ENCODE data around the gene DNAJC27.

Gene DNAJC27

DNA sequence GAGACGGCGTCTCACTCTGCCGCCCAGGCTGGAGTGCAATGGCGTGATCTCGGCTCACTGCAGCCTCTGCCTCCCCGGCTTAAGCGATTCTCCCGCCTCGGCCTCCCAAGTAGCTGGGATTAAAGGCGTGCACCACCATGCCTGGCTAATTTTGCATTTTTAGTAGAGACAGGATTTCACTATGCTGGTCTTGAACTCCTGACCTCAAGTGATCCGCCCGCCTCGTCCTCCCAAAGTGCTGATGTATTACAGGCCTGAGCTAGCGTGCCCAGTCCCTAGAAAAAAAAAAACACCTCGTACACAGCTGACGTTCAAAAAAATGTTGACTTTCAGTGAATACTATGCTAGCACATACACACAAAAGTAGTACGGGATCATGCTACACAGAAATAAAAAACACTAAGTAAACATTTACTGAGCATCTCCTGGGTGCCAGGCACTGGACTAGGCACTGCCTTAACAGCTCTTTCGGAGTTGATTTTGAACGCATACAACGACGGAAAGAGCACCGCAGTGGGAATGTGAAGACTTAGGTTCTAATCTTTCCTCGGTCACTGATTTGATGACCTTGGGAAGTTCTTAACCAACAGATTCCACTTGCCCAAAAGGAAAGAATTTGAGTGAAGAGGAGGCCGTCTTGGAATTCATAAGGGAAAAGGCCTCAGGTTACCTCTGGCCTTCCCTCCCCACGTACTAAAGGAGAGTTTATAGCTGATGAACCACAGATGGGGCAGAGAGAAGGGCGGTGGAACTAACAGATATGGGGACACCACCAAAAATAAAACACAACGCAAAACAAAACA is 1.1 kb downstream of the DNAJC27 start:
- H3K4me3 ChIP-seq (ENCODE audit: low read depth, low read length): peak overlapping the region; percentile 79
- TF ChIP-seq, protein P1, sequence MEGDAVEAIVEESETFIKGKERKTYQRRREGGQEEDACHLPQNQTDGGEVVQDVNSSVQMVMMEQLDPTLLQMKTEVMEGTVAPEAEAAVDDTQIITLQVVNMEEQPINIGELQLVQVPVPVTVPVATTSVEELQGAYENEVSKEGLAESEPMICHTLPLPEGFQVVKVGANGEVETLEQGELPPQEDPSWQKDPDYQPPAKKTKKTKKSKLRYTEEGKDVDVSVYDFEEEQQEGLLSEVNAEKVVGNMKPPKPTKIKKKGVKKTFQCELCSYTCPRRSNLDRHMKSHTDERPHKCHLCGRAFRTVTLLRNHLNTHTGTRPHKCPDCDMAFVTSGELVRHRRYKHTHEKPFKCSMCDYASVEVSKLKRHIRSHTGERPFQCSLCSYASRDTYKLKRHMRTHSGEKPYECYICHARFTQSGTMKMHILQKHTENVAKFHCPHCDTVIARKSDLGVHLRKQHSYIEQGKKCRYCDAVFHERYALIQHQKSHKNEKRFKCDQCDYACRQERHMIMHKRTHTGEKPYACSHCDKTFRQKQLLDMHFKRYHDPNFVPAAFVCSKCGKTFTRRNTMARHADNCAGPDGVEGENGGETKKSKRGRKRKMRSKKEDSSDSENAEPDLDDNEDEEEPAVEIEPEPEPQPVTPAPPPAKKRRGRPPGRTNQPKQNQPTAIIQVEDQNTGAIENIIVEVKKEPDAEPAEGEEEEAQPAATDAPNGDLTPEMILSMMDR (IDR thresholded peaks at IDR 0.05; ENCODE audit: borderline replicate concordance, insufficient read depth, low read depth, low read length): no peak

GRCh38 chr2:24969784-24970183 is 2.0 kb downstream of the DNAJC27 start:
- TF ChIP-seq, protein P1 (IDR thresholded peaks at IDR 0.05; ENCODE audit: borderline replicate concordance, insufficient read depth, low read depth, low read length): no peak
- no peak overlapping the region for H3K4me3 ChIP-seq (ENCODE audit: low read depth, low read length)

- TF ChIP-seq, protein P1 (IDR thresholded peaks at IDR 0.05; ENCODE audit: borderline replicate concordance, insufficient read depth, low read depth, low read length): no peak
- no peak overlapping the region for H3K4me3 ChIP-seq (ENCODE audit: low read depth, low read length)
Observed at GRCh38 chr2:24961903-24962302, 9.9 kb downstream of the DNAJC27 start.

- H3K4me3 ChIP-seq (ENCODE audit: low read depth, low read length): no peak overlapping the region
- TF ChIP-seq, protein P1 (IDR thresholded peaks at IDR 0.05; ENCODE audit: borderline replicate concordance, insufficient read depth, low read depth, low read length): no peak
Observed at GRCh38 chr2:24959761-24960160, 12.0 kb downstream of the DNAJC27 start.

DNA sequence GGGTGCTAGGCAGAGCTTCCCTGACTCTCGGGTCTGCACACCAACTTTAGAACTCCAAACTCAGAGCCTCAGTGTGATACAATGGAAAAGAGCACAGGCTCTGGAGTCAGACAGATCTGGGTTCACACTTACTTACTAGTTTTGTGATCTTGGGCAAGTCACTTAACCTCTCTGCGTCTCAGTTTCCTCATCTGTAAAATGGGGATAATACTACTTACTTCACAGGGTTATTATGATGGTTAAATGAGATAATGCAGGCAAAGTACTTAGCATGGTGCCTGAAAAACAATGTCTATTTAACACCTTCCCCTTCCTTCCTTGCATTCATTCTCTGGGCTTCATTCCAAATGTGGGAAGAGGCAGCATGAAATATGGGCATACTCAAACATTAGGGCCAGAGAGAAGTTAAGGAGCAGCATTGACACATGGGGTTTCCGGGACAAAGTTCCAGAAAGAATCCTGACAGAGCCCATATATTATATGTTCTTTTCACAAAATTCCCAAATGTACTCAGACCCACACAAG is 13.3 kb downstream of the DNAJC27 start:
- no peak overlapping the region for H3K4me3 ChIP-seq (ENCODE audit: low read depth, low read length)
- TF ChIP-seq, protein P1 (IDR thresholded peaks at IDR 0.05; ENCODE audit: borderline replicate concordance, insufficient read depth, low read depth, low read length): no peak

DNA sequence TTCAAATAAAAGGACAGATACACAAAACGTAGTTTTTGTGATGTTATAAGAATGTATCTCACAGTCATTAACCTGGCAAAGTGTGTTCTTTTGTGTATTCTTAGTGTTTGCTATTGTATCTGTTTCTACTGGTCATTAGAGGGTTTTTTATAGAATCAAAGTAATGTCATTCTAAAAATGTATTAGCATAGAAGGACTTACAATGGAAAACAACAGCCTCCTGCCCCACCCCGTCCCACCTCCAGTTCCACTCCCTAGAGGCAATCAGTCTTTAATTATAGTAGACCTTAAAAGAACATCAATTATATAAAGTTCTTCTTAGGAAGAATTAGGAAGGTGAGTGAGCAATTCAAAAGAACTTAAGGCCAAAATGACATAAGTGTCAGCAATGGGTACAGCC is 13.8 kb downstream of the DNAJC27 start:
- H3K4me3 ChIP-seq (ENCODE audit: low read depth, low read length): no peak overlapping the region

More for the DNA sequence above, 13.8 kb downstream of the DNAJC27 start:
- TF ChIP-seq, protein P1 (IDR thresholded peaks at IDR 0.05; ENCODE audit: borderline replicate concordance, insufficient read depth, low read depth, low read length): no peak
